HL-60 (cell line): Measurements from ENCODE around the gene UGT2B7.

Source experiments
- GABPA ChIP-seq: IDR thresholded peaks from 2 replicates; pipeline ENCODE4 v1.6.1; 2012; ENCODE audit warnings: low read depth
- POLR2AphosphoS5 ChIP-seq: IDR thresholded peaks from 2 replicates; pipeline ENCODE4 v1.6.1; 2012; ENCODE audit warnings: low read depth
- TF ChIP-seq, protein P1 (sequence below): IDR thresholded peaks from one replicate; pipeline ENCODE4 v1.5.1; 2011; ENCODE audit warnings: low read length, control low read depth, inconsistent platforms; ENCODE audit not compliant: insufficient read depth

DNA sequence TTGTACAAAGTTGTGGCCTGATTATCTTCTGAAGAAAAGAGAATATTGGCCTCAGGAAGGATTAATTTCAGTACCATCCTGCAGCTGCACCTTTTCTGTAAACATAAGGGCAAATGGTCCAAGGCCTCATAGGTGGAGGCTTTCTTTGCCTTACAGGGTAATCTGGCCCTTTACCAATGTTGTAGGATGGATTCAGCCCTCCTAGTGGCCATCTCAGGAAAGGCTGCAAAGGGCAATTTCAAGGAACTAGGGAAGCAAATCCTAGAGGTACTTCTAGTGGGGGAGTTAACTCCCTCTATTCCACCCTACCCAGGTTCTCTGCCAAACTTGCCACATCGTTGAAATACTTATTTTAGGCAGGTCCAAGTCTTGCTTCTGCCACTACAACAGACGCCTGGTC is 60.6 kb downstream of the UGT2B7 start:
- TF ChIP-seq, protein P1, sequence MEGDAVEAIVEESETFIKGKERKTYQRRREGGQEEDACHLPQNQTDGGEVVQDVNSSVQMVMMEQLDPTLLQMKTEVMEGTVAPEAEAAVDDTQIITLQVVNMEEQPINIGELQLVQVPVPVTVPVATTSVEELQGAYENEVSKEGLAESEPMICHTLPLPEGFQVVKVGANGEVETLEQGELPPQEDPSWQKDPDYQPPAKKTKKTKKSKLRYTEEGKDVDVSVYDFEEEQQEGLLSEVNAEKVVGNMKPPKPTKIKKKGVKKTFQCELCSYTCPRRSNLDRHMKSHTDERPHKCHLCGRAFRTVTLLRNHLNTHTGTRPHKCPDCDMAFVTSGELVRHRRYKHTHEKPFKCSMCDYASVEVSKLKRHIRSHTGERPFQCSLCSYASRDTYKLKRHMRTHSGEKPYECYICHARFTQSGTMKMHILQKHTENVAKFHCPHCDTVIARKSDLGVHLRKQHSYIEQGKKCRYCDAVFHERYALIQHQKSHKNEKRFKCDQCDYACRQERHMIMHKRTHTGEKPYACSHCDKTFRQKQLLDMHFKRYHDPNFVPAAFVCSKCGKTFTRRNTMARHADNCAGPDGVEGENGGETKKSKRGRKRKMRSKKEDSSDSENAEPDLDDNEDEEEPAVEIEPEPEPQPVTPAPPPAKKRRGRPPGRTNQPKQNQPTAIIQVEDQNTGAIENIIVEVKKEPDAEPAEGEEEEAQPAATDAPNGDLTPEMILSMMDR: no peak
- TF ChIP-seq GABPA: no peak
- no peak for TF ChIP-seq POLR2AphosphoS5
